ENCODE results near the gene FUT6. TPM values are rescaled to one million over a fixed set of nuclear protein-coding genes. Genes with fewer than 3 reads are reported as not detected.
"Not testable (repeated sequence)": the region's sequence is repeated elsewhere in the genome, so short reads cannot be mapped to it uniquely, and the experiment has no call there.

Gene FUT6
- total RNA-seq, 4 donors from 2014 or later, result 0.17 TPM; not detected in 3

- peaks cover 0 to 10% (median 0%) of the 10 kb centered on the region in 4 donors for H3K4me1 ChIP-seq
- WGBS, result 85% methylated on average over 24 of the region's 24 CpGs
- no peak for DNase-seq (ENCODE audit: extremely low spot score)
- H3K27ac ChIP-seq (replicated peaks in 1 of 4), result no peak overlapping the region
- no peak for TF ChIP-seq POLR2AphosphoS5 (IDR thresholded peaks at IDR 0.05)
- TF ChIP-seq CTCF (IDR thresholded peaks at IDR 0.05), result no peak
- no peak for TF ChIP-seq EP300 (IDR thresholded peaks at IDR 0.05)
- TF ChIP-seq POLR2A (IDR thresholded peaks at IDR 0.05; ENCODE audit: low read depth), result no peak
- intact Hi-C loops (cut with DNase I), result no loop called here
- no peak overlapping the region for H3K4me3 ChIP-seq
- no peaks in the 10 kb centered on the region for H3K36me3 ChIP-seq
- H3K27me3 ChIP-seq, result no peaks in the 10 kb centered on the region
- no peaks in the 10 kb centered on the region for H3K9me3 ChIP-seq
Measured at GRCh38 chr19:5844456-5845433, 5.2 kb upstream of the FUT6 start.

- H3K27me3 ChIP-seq, result no peaks in the 10 kb centered on the region
- DNase-seq (ENCODE audit: extremely low spot score), result no peak
- WGBS, result 90% methylated on average over 17 of the region's 21 CpGs
- no peaks in the 10 kb centered on the region for H3K36me3 ChIP-seq
- H3K27ac ChIP-seq (replicated peaks in 1 of 4), result no peak overlapping the region
- H3K4me1 ChIP-seq, result peaks cover 0 to 10% (median 0%) of the 10 kb centered on the region in 4 donors
- no peak for TF ChIP-seq EP300 (IDR thresholded peaks at IDR 0.05)
- no peak overlapping the region for H3K4me3 ChIP-seq
- intact Hi-C loops (cut with DNase I), result no loop called here
- no peaks in the 10 kb centered on the region for H3K9me3 ChIP-seq
Measured at GRCh38 chr19:5843295-5843927, 3.9 kb upstream of the FUT6 start.

- H3K27ac ChIP-seq (replicated peaks in 1 of 4); H3K4me3 ChIP-seq; H3K36me3 ChIP-seq; H3K4me1 ChIP-seq; H3K9me3 ChIP-seq; H3K27me3 ChIP-seq; intact Hi-C loops (cut with DNase I); DNase-seq (ENCODE audit: extremely low spot score): not testable (repeated sequence)
- WGBS, result 92% methylated on average over 2 of the region's 6 CpGs
Measured at GRCh38 chr19:5841735-5842111, 2.2 kb upstream of the FUT6 start.

- 85% methylated on average over 11 of the region's 20 CpGs for WGBS
- intact Hi-C loops (cut with DNase I), result no loop called here
- Histone ChIP-seq H3K4me3 (no peak overlapping the region), H3K9me3 (no peaks in the 10 kb centered on the region), H3K36me3 (no peaks in the 10 kb centered on the region), H3K27me3 (no peaks in the 10 kb centered on the region), H3K27ac (replicated peaks in 1 of 4) (no peak overlapping the region), H3K4me1 (peaks cover 0 to 10% (median 0%) of the 10 kb centered on the region in 4 donors)
- no peak for TF ChIP-seq POLR2A (IDR thresholded peaks at IDR 0.05; ENCODE audit: low read depth)
- TF ChIP-seq CTCF (IDR thresholded peaks at IDR 0.05), result no peak
- no peak for TF ChIP-seq EP300 (IDR thresholded peaks at IDR 0.05)
- TF ChIP-seq POLR2AphosphoS5 (IDR thresholded peaks at IDR 0.05), result no peak
- no peak for DNase-seq (ENCODE audit: extremely low spot score)
Measured at GRCh38 chr19:5838353-5839064, 993 bp downstream of the FUT6 start.

GRCh38 chr19:5837761-5838352 is 1.6 kb downstream of the FUT6 start:
- WGBS, result 56% methylated on average over 15 of the region's 15 CpGs
- no peaks in the 10 kb centered on the region for H3K36me3 ChIP-seq
- no peaks in the 10 kb centered on the region for H3K9me3 ChIP-seq
- peaks cover 0 to 10% (median 0%) of the 10 kb centered on the region in 4 donors for H3K4me1 ChIP-seq
- TF ChIP-seq CTCF (IDR thresholded peaks at IDR 0.05), result no peak
- no peak for TF ChIP-seq POLR2A (IDR thresholded peaks at IDR 0.05; ENCODE audit: low read depth)
- TF ChIP-seq POLR2AphosphoS5 (IDR thresholded peaks at IDR 0.05), result no peak
- TF ChIP-seq EP300 (IDR thresholded peaks at IDR 0.05), result no peak
- no peak overlapping the region for H3K27ac ChIP-seq (replicated peaks in 1 of 4)
- no peak for DNase-seq (ENCODE audit: extremely low spot score)
- H3K27me3 ChIP-seq, result no peaks in the 10 kb centered on the region
- no peak overlapping the region for H3K4me3 ChIP-seq
- intact Hi-C loops (cut with DNase I), result no loop called here

All from esophagus muscularis mucosa (tissue), 4 donors.